ENCODE results near the gene VKORC1.

VKORC1 gene

GRCh38 chr16:31082368-31083045 is 12.1 kb downstream of the VKORC1 start:
- no peak for DNase-seq (ENCODE audit: low read depth)

GRCh38 chr16:31081428-31082351 is 12.9 kb downstream of the VKORC1 start:
- DNase-seq (ENCODE audit: low read depth), result no peak

GRCh38 chr16:31080756-31081419 is 13.7 kb downstream of the VKORC1 start:
- DNase-seq (ENCODE audit: low read depth), result no peak

GRCh38 chr16:31080035-31080629 is 14.5 kb downstream of the VKORC1 start:
- no peak for DNase-seq (ENCODE audit: low read depth)

GRCh38 chr16:31079342-31079944 is 15.2 kb downstream of the VKORC1 start:
- DNase-seq (ENCODE audit: low read depth), result no peak

GRCh38 chr16:31078597-31079341 is 15.8 kb downstream of the VKORC1 start:
- no peak for DNase-seq (ENCODE audit: low read depth)

- no peak for DNase-seq (ENCODE audit: low read depth)
Observed at GRCh38 chr16:31077592-31078396, 16.8 kb downstream of the VKORC1 start.

GRCh38 chr16:31077024-31077423 is 17.6 kb downstream of the VKORC1 start:
- no peak for DNase-seq (ENCODE audit: low read depth)

- DNase-seq (ENCODE audit: low read depth), result no peak
Observed at GRCh38 chr16:31076319-31076718, 18.3 kb downstream of the VKORC1 start.

GRCh38 chr16:31074814-31075183 is 19.8 kb downstream of the VKORC1 start:
- no peak for DNase-seq (ENCODE audit: low read depth)

- peak; percentile 98 for DNase-seq (ENCODE audit: low read depth)
Observed at GRCh38 chr16:31073970-31074813, 20.4 kb downstream of the VKORC1 start, which contains the start of the genes ZNF646 and ZNF668. ZNF646 (plus strand) TSS chr16:31074422; CDS start chr16:31076325, 1,903 bp downstream. ZNF668 (minus strand) TSS chr16:31074240; CDS start chr16:31064459, 9,781 bp downstream.

- DNase-seq (ENCODE audit: low read depth), result peak; percentile 74
Observed at GRCh38 chr16:31073142-31073969, 21.2 kb downstream of the VKORC1 start.

GRCh38 chr16:31072540-31073141 is 22.0 kb downstream of the VKORC1 start:
- DNase-seq (ENCODE audit: low read depth), result no peak

- DNase-seq (ENCODE audit: low read depth), result no peak
Observed at GRCh38 chr16:31071861-31072260, 22.7 kb downstream of the VKORC1 start.

- no peak for DNase-seq (ENCODE audit: low read depth)
Observed at GRCh38 chr16:31067342-31067741, 27.3 kb downstream of the VKORC1 start.

- no peak for DNase-seq (ENCODE audit: low read depth)
Observed at GRCh38 chr16:31064882-31065461, 29.6 kb downstream of the VKORC1 start.

GRCh38 chr16:31063843-31064611 is 30.6 kb downstream of the VKORC1 start:
- no peak for DNase-seq (ENCODE audit: low read depth)
